Right renal pelvis (tissue), 4 donors: ENCODE results near the gene ADAM12. TPM values are rescaled to one million over a fixed set of nuclear protein-coding genes. Genes with fewer than 3 reads are reported as not detected.
"Not testable (repeated sequence)": the region's sequence is repeated elsewhere in the genome, so short reads cannot be mapped to it uniquely, and the experiment has no call there.

Experiments
- DNase-seq, 4 donors: peaks; one replicate each; pipeline ENCODE4 v3.0.0-alpha.2; 2013; ENCODE audit warnings: low read depth in 4 of 4, low spot score in 3 of 4, missing footprints in 1 of 4
- polyA plus RNA-seq, 4 donors: library from polyadenylated mRNA; unstranded; fragments of 120-200 nt; gene quantifications; one replicate each; pipeline ENCODE4 v1.2.1, GENCODE V29; 2013; ENCODE audit not compliant: insufficient read length in 4 of 4

Gene ADAM12
- polyA plus RNA-seq, 4 donors, result 17.9 to 29.0 (median 27.5) TPM

- DNase-seq, result no peak
These were observed 192.0 kb downstream of the ADAM12 start for GRCh38 chr10:126196281-126196680.

- no peak for DNase-seq
These were observed 197.1 kb downstream of the ADAM12 start for GRCh38 chr10:126191192-126191591.

- DNase-seq, result no peak
These were observed 199.5 kb downstream of the ADAM12 start for GRCh38 chr10:126188679-126189200.

- DNase-seq, result no peak
These were observed 200.9 kb downstream of the ADAM12 start for GRCh38 chr10:126187399-126187798.

GRCh38 chr10:126186766-126187165 lies 201.5 kb downstream of the ADAM12 start:
- no peak for DNase-seq

- no peak for DNase-seq
These were observed 202.4 kb downstream of the ADAM12 start for GRCh38 chr10:126185676-126186447.

DNA sequence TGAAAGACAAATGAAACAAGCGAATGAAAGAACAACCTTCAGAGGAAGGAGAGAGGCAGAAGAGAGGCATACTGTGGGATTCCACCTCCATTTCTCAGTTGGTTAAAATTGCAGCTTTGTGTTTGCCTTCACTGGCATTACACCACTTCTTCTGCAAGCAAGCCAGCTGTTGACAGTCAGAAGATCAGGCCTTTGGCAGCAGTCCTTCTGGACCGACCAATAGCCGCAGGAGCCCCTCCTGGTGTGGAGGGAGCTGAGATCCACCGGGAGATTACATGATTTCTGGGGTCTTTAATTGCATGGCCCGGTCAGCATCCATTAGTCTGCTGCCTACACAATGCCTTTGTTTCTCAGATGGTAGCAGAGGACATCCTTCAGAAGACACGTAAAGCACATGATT lies 206.7 kb downstream of the ADAM12 start:
- DNase-seq, result no peak

- no peak for DNase-seq
These were observed 208.6 kb downstream of the ADAM12 start for GRCh38 chr10:126179637-126180036.

DNA sequence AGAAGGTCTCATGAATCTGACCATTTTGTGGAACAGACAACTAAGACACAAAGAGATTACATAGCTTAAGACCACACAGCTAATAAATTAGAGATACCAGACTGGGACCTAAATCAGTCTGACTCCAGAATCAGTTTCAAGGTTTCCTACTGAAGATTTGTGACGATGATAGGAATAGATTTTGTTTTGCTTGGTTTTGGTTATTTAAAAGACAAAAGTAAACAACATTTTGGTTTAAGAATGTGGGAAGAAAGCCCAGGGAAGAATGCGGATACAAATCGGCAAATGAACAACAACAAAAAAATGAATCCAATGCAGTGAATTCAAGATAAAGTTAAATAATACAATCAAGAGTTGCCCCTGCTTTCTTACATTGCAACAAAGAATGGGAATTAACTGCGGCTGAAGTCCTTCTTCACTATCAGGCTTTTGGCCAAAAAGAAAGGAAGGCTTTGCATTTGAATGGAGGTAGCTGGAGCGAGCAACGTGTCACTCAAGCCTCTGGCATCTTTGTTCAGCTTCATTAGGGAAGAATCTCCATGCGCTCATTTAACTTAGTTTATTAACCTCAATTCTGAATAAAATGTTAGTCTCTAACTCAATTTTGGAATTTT lies 210.8 kb downstream of the ADAM12 start:
- no peak for DNase-seq

DNA sequence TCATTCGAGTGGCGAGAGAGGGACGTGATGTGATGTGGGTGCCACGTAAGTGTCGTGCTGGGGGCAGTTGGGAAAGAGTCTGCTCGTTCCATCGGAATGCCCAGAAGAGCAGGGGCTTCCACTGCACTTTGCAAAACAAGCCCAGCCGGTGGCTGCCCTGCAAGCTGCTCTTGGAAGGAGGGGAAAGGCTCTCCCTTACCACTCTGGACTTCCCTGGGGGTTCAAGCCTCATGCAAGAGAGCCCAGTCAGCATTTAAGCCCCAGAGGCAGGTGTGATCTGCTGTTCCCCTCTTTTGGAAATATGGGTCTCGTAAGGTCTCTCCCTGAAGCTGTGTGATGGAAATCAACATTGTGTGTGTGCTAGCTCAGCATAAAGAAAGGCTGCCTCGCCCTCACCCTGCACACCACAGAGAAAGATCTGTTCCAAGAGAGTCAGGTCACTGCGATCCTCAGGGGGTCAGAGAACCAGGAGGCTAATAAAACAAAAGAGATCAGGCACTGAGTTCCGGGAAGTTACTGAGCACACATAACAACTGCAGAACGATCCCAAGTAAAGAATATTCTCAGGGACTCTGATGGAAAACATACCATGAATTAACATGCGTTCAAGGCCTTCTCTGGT lies 212.5 kb downstream of the ADAM12 start:
- no peak for DNase-seq

DNA sequence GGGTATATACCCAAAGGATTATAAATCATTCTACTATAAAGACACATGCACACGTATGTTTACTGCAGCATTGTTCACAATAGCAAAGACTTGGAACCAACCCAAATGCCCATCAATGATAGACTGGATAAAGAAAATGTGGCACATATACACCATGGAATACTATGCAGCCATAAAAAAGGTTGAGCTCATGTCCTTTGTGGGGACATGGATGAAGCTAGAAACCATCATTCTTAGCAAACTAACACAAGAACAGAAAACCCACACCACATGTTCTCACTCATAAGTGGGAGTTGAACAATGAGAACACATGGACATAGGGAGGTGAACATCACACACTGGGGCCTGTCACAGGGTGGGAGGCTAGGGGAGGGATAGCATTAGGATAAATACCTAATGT lies 215.5 kb downstream of the ADAM12 start:
- DNase-seq, result not testable (repeated sequence)

GRCh38 chr10:126171555-126171954 lies 216.7 kb downstream of the ADAM12 start:
- DNase-seq, result no peak

GRCh38 chr10:126170776-126171175 lies 217.5 kb downstream of the ADAM12 start:
- no peak for DNase-seq

- DNase-seq, result no peak
These were observed 217.9 kb downstream of the ADAM12 start for GRCh38 chr10:126170371-126170770.

- DNase-seq, result no peak
These were observed 218.4 kb downstream of the ADAM12 start for GRCh38 chr10:126169899-126170298.

DNA sequence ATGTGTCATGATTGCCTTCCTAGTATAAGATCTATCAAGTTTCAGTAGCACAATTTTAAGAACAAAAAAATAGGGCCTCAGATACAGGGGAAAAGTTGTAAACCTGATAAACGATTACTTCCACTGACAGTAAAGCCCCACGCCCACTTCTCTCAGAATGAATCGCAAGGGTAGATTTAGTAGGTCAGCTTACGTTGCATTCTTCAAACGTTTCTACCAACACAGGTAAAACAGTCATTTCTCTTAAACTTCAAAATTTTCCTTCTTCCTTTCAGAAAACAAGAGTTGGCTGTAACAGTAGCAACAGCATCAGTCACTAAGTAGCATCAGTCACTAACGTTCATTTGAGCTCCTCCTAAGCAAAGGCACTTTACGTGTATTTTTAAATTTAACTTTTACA lies 221.5 kb downstream of the ADAM12 start:
- DNase-seq, result no peak

- DNase-seq, result no peak
These were observed 222.4 kb downstream of the ADAM12 start for GRCh38 chr10:126165874-126166273.

DNA sequence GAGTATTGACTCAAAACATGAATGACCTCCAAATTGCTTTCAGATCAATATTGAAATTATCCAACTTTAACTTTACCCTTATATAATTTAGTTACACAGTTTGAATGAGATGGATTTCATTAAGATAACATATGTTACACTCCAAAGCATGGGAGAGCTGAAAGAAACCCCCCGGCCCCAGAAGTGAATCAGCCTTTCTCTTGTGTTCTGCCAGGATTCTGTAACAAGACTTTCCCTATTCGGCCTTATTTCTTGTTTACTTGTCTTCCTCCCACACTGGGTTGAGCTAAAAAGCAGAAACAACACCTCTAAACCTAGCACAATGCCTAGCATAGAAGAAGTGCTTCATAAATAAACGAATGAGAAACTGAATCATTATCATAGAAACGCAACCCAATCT lies 224.8 kb downstream of the ADAM12 start:
- no peak for DNase-seq

- DNase-seq, result no peak
These were observed 226.6 kb downstream of the ADAM12 start for GRCh38 chr10:126161691-126162090.

- no peak for DNase-seq
These were observed 227.2 kb downstream of the ADAM12 start for GRCh38 chr10:126160971-126161630.

DNA sequence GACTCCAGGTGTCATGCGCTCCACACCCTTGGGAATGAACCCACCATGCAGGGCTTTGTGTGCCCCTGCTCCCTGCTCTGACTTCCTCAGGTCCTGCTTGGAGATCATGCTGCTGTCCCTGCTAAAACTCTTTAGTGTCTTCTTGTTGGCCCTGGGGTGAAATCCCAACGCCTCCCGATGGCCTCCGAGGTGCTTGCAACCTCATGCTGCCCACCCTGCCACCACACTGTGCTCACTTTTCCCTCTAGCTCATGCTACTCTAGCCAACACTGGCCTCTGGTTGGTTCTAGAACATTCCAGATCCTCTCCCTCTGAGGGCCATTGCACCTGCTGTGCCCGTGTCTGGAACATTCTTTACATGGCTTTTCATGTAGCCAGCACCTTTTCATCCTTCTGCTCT lies 227.7 kb downstream of the ADAM12 start:
- DNase-seq, result no peak
